DMS79 treated with DMSO at 0.1 percent for 48 hours (cell line): ENCODE data around the gene GSX1.
"Not testable (repeated sequence)": the region's sequence is repeated elsewhere in the genome, so short reads cannot be mapped to it uniquely, and the experiment has no call there.

Experiments
- DNase-seq: peaks from one replicate; lab custom pipeline; 2025; lab: John Stamatoyannopoulos, UW

The GSX1 gene

DNA sequence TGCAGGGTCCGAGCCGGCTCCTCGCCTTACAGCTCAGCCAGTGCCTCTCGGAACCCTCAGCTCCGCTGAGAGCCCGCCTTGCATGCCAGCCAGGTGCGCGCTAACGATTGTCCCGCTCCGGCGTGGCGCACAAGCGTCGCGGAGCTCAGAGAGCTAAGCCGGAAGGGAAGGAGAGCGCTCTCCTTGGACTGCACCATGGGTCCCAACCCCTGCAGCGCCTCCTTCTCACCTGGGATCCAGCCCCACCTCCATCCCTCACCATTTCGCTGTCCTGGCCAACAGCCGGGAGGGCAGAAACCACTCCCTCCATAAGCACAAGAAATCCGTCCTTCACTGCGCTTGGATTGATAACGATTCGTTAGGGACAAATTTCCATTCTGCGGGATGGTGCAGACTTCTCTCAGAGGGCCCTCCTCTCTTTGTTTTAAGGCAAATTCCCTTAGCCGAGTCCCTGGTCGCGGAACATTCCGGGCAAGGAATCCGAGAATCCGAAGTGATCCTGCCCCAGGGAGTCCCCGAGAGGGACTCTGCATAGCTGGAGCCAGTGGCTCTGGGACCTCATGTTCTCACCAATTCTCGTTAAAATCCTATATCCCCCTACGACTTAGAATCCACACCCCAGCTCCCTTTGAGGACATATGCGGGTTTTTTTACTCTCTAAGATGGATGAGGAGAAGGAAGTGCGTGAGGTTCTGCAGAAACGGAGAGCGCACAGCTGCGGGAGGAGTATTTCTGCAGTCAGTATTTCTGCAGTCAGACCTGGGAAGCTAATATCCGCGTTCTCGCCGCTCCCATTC, 2.8 kb downstream of the GSX1 start:
- no peak for DNase-seq

- no peak for DNase-seq
Observed at GRCh38 chr13:27795718-27796019, 3.4 kb downstream of the GSX1 start.

DNA sequence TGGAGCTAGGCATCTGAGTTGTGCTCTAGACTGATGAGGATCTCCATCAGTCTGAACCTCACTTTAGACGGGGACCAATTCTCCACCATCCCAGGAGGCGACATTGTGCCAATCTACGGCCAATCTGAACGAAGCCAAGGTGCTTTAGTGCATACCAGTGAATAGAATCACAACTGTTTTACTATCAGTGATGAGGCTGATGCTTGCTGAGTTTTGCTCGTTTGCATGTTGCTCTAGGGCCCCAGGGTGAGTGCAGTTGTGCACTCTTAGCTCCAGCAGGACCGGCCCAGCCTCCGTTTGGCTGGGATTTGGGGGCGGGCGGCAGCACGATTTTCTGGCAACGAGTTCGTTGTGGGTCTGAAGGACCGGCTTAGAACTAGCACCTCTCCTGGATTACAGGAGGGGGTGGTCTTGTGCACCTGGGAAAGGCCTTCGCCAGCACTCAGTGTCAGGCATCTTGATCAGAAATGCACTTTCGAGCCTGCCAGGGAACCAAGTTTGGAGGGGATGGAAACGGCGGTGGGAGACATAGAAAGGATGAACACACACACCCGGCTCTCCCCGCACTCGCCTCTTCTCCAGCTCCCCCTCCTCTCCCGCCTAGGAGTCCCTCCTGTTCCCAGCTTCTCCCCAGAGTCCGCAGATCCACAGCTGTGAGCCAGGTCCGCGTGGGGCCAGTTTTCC, 4.4 kb downstream of the GSX1 start:
- DNase-seq, result no peak

GRCh38 chr13:27797228-27797624, 4.9 kb downstream of the GSX1 start:
- peak; percentile 31 for DNase-seq

- no peak for DNase-seq
Observed at GRCh38 chr13:27806744-27807387, 14.6 kb downstream of the GSX1 start.

DNA sequence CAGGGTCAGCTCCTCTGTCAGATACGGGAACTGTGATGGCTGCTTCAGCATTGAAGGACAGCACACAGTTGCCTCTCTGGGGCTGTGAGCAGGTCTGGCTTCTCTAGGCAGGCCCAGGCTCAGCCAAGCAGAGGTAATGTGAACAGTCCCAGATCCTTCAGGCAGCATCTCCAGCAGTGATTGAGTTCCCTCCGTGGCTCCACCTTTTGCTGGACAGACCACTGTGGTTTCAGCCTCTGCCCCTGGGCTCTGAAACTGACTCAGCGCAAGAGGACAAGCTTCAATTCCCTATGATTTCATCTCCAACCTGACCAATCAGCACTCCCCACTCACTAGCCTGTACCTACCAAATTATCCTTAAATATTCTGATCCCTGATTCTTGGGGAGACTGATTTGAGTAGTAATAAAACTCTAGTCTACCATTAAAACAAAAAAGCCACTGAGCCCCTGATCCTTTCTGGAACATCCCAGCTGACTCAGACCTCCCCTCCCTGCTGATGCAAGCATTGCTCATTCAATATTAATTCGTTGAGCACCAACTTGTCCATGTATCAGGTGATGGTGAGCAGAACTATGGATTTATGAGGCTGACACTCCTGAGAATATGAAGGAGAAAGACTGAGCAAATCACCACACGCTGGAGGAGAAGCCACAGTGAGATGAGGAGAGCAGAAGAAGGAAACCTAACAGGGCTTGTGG, 16.7 kb downstream of the GSX1 start:
- DNase-seq, result no peak

- no peak for DNase-seq
Observed at GRCh38 chr13:27810009-27810408, 17.7 kb downstream of the GSX1 start.

GRCh38 chr13:27810461-27810860, 18.2 kb downstream of the GSX1 start:
- DNase-seq, result no peak

DNA sequence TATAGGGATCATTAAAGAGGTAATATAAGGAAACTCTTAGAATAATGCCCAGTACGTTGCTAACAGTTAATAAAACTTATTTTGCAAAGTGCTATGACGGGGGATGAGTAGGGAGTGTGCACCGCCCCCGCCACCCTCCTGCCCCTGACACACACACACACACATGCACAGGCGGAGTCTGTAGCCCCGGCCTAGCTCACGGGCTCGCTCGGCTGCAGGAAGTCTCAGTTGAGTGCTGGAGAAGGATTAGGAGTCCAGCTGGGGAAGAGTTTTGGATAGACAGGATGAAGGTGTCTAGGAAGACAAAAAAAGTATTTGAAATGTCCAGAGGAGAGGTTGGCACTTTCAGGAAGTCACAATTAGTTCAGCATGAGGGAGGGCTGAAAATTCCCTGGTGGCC, 21.5 kb downstream of the GSX1 start:
- no peak for DNase-seq

- not testable (repeated sequence) for DNase-seq
Observed at GRCh38 chr13:27817832-27818231, 25.5 kb downstream of the GSX1 start.

GRCh38 chr13:27820524-27821482, 28.5 kb downstream of the GSX1 start:
- DNase-seq, result no peak

- no peak for DNase-seq
Observed at GRCh38 chr13:27821566-27821965, 29.3 kb downstream of the GSX1 start.

GRCh38 chr13:27822258-27822872, 30.1 kb downstream of the GSX1 start:
- no peak for DNase-seq

GRCh38 chr13:27822873-27823311, 30.6 kb downstream of the GSX1 start:
- no peak for DNase-seq

GRCh38 chr13:27824121-27824520, 31.8 kb downstream of the GSX1 start:
- DNase-seq, result no peak

GRCh38 chr13:27825072-27825471, 32.8 kb downstream of the GSX1 start:
- no peak for DNase-seq

GRCh38 chr13:27826379-27827353, 34.4 kb downstream of the GSX1 start:
- peak; percentile 32 for DNase-seq

DNA sequence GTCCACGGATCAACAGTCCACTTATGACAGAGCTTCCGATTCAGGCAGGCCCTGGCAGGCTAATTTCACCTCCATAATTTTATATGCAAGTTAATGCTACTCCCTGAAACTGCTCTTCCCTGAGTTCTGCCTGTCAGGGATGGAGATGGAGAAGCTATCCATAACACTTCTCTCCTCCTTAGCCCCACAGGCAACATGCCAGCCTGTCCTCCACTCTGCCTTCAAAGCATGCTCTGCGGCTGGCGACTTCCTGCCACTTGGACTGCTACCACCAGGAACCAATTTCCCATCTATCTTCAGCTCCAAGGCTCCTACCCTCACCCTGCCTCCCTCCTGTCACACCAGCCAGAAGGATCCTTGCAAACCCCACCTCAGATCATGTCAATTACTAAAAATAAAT, 35.4 kb downstream of the GSX1 start:
- DNase-seq, result no peak

DNA sequence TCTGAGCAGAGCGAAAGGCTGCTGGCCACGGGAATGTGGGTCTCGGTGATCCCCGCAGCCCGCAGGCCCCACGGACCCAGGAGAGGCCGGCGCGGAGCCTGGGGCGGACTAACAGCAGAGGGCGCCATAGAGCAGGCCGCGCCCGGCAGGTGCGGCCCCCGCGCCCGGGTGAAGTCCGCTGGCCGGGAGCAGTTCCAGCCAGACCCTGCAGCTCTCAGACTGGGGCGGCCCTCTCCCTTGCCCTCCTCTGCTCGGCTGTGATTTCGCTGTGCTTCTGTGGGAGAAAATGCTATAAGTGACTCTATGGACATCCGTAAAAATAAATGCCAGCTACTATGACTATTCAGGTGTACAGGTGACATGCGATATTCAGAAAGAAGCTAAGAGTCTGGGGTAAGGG, 37.7 kb downstream of the GSX1 start:
- DNase-seq, result no peak

GRCh38 chr13:27833206-27833605, 40.9 kb downstream of the GSX1 start:
- DNase-seq, result no peak
